HFFc6 (cell line): ENCODE results near the gene RAB9A. TPM values are rescaled to one million over a fixed set of nuclear protein-coding genes. Genes with fewer than 3 reads are reported as not detected.

Experiments used
- DNase-seq: peaks from one replicate; pipeline ENCODE4 v3.0.0-alpha.2; 2018
- H3K27ac Mint-ChIP-seq: 2 replicates; pipeline ENCODE4 v1.8.0; 2020; ENCODE audit warnings: mild to moderate bottlenecking, mixed read lengths
- H3K27me3 Mint-ChIP-seq: 2 replicates; pipeline ENCODE4 v1.8.0; 2021; ENCODE audit warnings: mild to moderate bottlenecking, moderate library complexity, mixed read lengths; ENCODE audit not compliant: insufficient read depth
- H3K36me3 Mint-ChIP-seq: 2 replicates; pipeline ENCODE4 v1.8.0; 2021; ENCODE audit warnings: low read depth, mixed read lengths
- H3K4me1 Mint-ChIP-seq: 2 replicates; pipeline ENCODE4 v1.8.0; 2020; ENCODE audit warnings: low read depth, mixed read lengths
- H3K4me3 Mint-ChIP-seq: 2 replicates; pipeline ENCODE4 v1.8.0; 2020; ENCODE audit warnings: mild to moderate bottlenecking, moderate library complexity, mixed read lengths
- H3K9me3 Mint-ChIP-seq: 2 replicates; pipeline ENCODE4 v1.8.0; 2020; ENCODE audit warnings: mild to moderate bottlenecking, mixed read lengths
- total RNA-seq, 6 experiments: library from RNA; stranded (reverse); fragmentation: NEBNext Ultra II Directional; extraction: Animal tissue kit (Norgen Biotek cat#: 25700); gene quantifications; 2 replicates in 1 of 6; 3 replicates in 5 of 6; pipeline ENCODE4 v1.2.3, GENCODE V29; 2021
- TF ChIP-seq, protein P1 (sequence below): fragments of 200-600 bp; sonication (generic); IDR thresholded peaks from 2 replicates; pipeline ENCODE4 v1.5.0; 2021; ENCODE audit warnings: antibody characterized with exemption, mild to moderate bottlenecking

RAB9A gene
- total RNA-seq, 6 experiments from 2014 or later: 13.5 to 18.3 (median 15.1) TPM

DNA sequence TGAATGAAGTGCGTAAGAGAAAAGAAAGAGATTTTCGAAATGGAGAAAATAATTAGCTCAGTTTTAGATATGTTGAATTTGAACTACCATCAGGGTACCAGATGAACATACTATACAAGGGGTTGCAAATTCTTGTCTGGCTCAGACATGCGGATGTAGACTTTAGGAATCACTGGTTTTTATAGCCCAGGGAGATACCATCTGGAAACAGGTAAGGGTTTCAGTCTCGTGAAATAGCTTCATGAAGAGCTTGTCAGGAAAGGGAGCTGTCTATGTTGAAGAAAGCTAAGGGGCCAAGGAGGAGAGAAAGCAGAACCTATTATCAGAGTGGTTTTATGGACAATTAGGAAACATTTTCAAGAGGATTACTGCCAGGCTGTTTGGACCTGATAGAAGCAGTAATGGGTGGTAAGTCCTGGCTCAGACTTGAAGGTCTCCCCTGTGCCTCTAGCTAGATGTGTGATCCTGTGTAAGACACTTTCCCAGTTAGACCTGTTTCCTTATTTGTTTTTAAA lies 6.7 kb downstream of the RAB9A start:
- TF ChIP-seq, protein P1, sequence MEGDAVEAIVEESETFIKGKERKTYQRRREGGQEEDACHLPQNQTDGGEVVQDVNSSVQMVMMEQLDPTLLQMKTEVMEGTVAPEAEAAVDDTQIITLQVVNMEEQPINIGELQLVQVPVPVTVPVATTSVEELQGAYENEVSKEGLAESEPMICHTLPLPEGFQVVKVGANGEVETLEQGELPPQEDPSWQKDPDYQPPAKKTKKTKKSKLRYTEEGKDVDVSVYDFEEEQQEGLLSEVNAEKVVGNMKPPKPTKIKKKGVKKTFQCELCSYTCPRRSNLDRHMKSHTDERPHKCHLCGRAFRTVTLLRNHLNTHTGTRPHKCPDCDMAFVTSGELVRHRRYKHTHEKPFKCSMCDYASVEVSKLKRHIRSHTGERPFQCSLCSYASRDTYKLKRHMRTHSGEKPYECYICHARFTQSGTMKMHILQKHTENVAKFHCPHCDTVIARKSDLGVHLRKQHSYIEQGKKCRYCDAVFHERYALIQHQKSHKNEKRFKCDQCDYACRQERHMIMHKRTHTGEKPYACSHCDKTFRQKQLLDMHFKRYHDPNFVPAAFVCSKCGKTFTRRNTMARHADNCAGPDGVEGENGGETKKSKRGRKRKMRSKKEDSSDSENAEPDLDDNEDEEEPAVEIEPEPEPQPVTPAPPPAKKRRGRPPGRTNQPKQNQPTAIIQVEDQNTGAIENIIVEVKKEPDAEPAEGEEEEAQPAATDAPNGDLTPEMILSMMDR: no peak
- H3K4me3 Mint-ChIP-seq: no peak overlapping the region
- H3K27me3 Mint-ChIP-seq: no peaks in the 10 kb centered on the region
- H3K9me3 Mint-ChIP-seq: no peaks in the 10 kb centered on the region
- no peaks in the 10 kb centered on the region for H3K36me3 Mint-ChIP-seq
- peaks cover 54% of the 10 kb centered on the region for H3K4me1 Mint-ChIP-seq
- H3K27ac Mint-ChIP-seq: no peak overlapping the region
- no peak for DNase-seq

- TF ChIP-seq, protein P1: no peak
- DNase-seq: no peak
- Mint-ChIP-seq H3K4me1 (peaks cover 44% of the 10 kb centered on the region), H3K9me3 (no peaks in the 10 kb centered on the region), H3K27me3 (no peaks in the 10 kb centered on the region), H3K36me3 (no peaks in the 10 kb centered on the region), H3K4me3 (no peak overlapping the region), H3K27ac (no peak overlapping the region)
These were observed 8.5 kb downstream of the RAB9A start for GRCh38 chrX:13697455-13697854.

- Mint-ChIP-seq H3K9me3 (no peaks in the 10 kb centered on the region), H3K27ac (no peak overlapping the region), H3K4me1 (peaks cover 39% of the 10 kb centered on the region), H3K27me3 (no peaks in the 10 kb centered on the region), H3K36me3 (no peaks in the 10 kb centered on the region), H3K4me3 (no peak overlapping the region)
- no peak for DNase-seq
- TF ChIP-seq, protein P1: no peak
These were observed 9.0 kb downstream of the RAB9A start for GRCh38 chrX:13697976-13698375.

GRCh38 chrX:13698432-13698831 lies 9.5 kb downstream of the RAB9A start:
- DNase-seq: no peak
- no peaks in the 10 kb centered on the region for H3K9me3 Mint-ChIP-seq
- TF ChIP-seq, protein P1: no peak
- peaks cover 35% of the 10 kb centered on the region for H3K4me1 Mint-ChIP-seq
- no peak overlapping the region for H3K4me3 Mint-ChIP-seq
- no peak overlapping the region for H3K27ac Mint-ChIP-seq
- no peaks in the 10 kb centered on the region for H3K27me3 Mint-ChIP-seq
- H3K36me3 Mint-ChIP-seq: no peaks in the 10 kb centered on the region

DNA sequence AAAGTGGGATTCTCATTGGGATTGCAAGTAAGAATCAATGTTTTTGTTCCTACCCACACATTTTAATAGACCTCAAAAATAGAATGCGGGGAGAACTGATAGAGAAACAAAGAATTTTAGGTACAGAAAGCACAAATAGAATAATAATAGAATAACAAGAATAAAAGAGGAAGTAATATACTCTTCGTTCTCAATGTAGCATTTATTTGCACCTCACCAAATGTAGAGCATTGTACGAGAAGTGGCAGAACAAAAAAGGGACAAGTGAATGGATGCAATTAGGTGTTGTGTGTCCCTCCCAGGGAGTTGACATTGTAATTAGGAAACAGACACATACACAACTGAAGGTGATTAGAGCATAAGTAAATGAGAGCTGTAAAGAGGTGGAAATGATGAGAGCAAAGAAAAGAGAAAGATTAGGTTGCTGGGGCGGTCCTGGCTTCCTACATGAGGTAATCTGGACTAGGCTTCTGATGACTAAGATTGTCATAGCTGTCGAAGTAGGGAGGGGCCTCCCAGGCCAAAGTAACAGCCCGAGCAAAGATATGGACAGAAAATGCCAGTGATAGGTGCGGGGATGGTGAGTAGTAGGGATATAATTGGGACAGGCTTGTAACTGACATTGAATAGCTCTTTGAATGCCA lies 10.4 kb downstream of the RAB9A start:
- DNase-seq: no peak
- Mint-ChIP-seq H3K36me3 (no peaks in the 10 kb centered on the region), H3K27me3 (no peaks in the 10 kb centered on the region)

More for the DNA sequence above, 10.4 kb downstream of the RAB9A start:
- Mint-ChIP-seq H3K27ac (no peak overlapping the region), H3K4me3 (no peak overlapping the region), H3K4me1 (peaks cover 35% of the 10 kb centered on the region), H3K9me3 (no peaks in the 10 kb centered on the region)
- TF ChIP-seq, protein P1: no peak
